Immature natural killer cell (primary cell): ENCODE measurements around the gene IL31RA. TPM values are rescaled to one million over a fixed set of nuclear protein-coding genes. Genes with fewer than 3 reads are reported as not detected.
"Not testable (repeated sequence)": the region's sequence is repeated elsewhere in the genome, so short reads cannot be mapped to it uniquely, and the experiment has no call there.

Experiments used
- DNase-seq, 3 donors: peaks; one replicate each; pipeline ENCODE4 v3.0.0; 2022; ENCODE audit warnings: mixed read lengths in 1 of 3
- H3K27ac Mint-ChIP-seq, 6 donors: one replicate each; pipeline ENCODE4 v1.8.0; 2020; ENCODE audit warnings: mixed read lengths in 6 of 6, mild to moderate bottlenecking in 5 of 6, inconsistent platforms in 4 of 6, moderate library complexity in 3 of 6
- H3K27me3 Mint-ChIP-seq, 3 donors: one replicate each; pipeline ENCODE4 v1.8.0; 2020 to 2021; ENCODE audit warnings: low read depth in 3 of 3, mild to moderate bottlenecking in 3 of 3, mixed read lengths in 3 of 3, moderate library complexity in 3 of 3, inconsistent platforms in 1 of 3
- H3K36me3 Mint-ChIP-seq, 3 donors: one replicate each; pipeline ENCODE4 v1.8.0; 2020; ENCODE audit warnings: mixed read lengths in 3 of 3, inconsistent platforms in 2 of 3, mild to moderate bottlenecking in 2 of 3
- H3K4me1 Mint-ChIP-seq, 2 donors: one replicate each; pipeline ENCODE4 v1.8.0; 2020; ENCODE audit warnings: inconsistent platforms in 2 of 2, mild to moderate bottlenecking in 2 of 2, mixed read lengths in 2 of 2, moderate library complexity in 1 of 2
- H3K4me3 Mint-ChIP-seq, 5 donors: one replicate each; pipeline ENCODE4 v1.8.0; 2020; ENCODE audit warnings: mild to moderate bottlenecking in 5 of 5, mixed read lengths in 5 of 5, inconsistent platforms in 3 of 5, moderate library complexity in 3 of 5
- H3K9me3 Mint-ChIP-seq, 6 donors: one replicate each; pipeline ENCODE4 v1.8.0; 2020; ENCODE audit warnings: mild to moderate bottlenecking in 6 of 6, mixed read lengths in 6 of 6, inconsistent platforms in 4 of 6, moderate library complexity in 3 of 6
- polyA plus RNA-seq, 3 donors: library from polyadenylated mRNA; unstranded; fragments of 300-500 nt; fragmentation: Illumina TruSeq; gene quantifications; one replicate each; pipeline ENCODE4 v1.2.3, GENCODE V29; 2021

Gene IL31RA
- polyA plus RNA-seq, 3 donors from 2014 or later = not detected

- peaks cover 7 to 10% of the 10 kb centered on the region in 2 donors for H3K4me1 Mint-ChIP-seq
- no peak overlapping the region for H3K27ac Mint-ChIP-seq
- peaks cover 0 to 3% (median 0%) of the 10 kb centered on the region in 3 donors for H3K36me3 Mint-ChIP-seq
- no peaks in the 10 kb centered on the region for H3K9me3 Mint-ChIP-seq
- no peak overlapping the region for H3K4me3 Mint-ChIP-seq
- no peak for DNase-seq
- H3K27me3 Mint-ChIP-seq = peaks cover 0 to 7% (median 6%) of the 10 kb centered on the region in 3 donors
Measured at GRCh38 chr5:55927861-55928655, 76.9 kb downstream of the IL31RA start.

GRCh38 chr5:55929020-55929799, 78.1 kb downstream of the IL31RA start:
- H3K36me3 Mint-ChIP-seq = no peaks in the 10 kb centered on the region
- no peak overlapping the region for H3K4me3 Mint-ChIP-seq
- H3K9me3 Mint-ChIP-seq = no peaks in the 10 kb centered on the region
- no peak for DNase-seq
- H3K4me1 Mint-ChIP-seq = no peaks in the 10 kb centered on the region
- no peak overlapping the region for H3K27ac Mint-ChIP-seq
- H3K27me3 Mint-ChIP-seq = peaks cover 0 to 5% (median 0%) of the 10 kb centered on the region in 3 donors

- Mint-ChIP-seq H3K27me3 (peaks cover 0 to 4% (median 0%) of the 10 kb centered on the region in 3 donors), H3K4me3 (no peak overlapping the region), H3K27ac (no peak overlapping the region), H3K36me3 (no peaks in the 10 kb centered on the region), H3K4me1 (no peaks in the 10 kb centered on the region), H3K9me3 (no peaks in the 10 kb centered on the region)
- no peak for DNase-seq
Measured at GRCh38 chr5:55932700-55933099, 81.5 kb downstream of the IL31RA start.

GRCh38 chr5:55933377-55934114, 82.4 kb downstream of the IL31RA start:
- Mint-ChIP-seq H3K27ac (no peak overlapping the region), H3K36me3 (no peaks in the 10 kb centered on the region), H3K4me1 (no peaks in the 10 kb centered on the region), H3K9me3 (no peaks in the 10 kb centered on the region), H3K4me3 (no peak overlapping the region), H3K27me3 (peaks cover 0 to 1% (median 0%) of the 10 kb centered on the region in 3 donors)
- DNase-seq = no peak

GRCh38 chr5:55934115-55934613, 83.0 kb downstream of the IL31RA start:
- Mint-ChIP-seq H3K4me1 (no peaks in the 10 kb centered on the region), H3K4me3 (no peak overlapping the region), H3K36me3 (peaks cover 0 to 6% (median 0%) of the 10 kb centered on the region in 3 donors), H3K27me3 (peaks cover 0 to 1% (median 0%) of the 10 kb centered on the region in 3 donors), H3K9me3 (no peaks in the 10 kb centered on the region), H3K27ac (no peak overlapping the region)
- DNase-seq = no peak

GRCh38 chr5:55934720-55935119, 83.6 kb downstream of the IL31RA start:
- Mint-ChIP-seq H3K27me3 (peaks cover 0 to 1% (median 0%) of the 10 kb centered on the region in 3 donors), H3K4me1 (no peaks in the 10 kb centered on the region), H3K27ac (no peak overlapping the region), H3K36me3 (peaks cover 0 to 7% (median 0%) of the 10 kb centered on the region in 3 donors), H3K9me3 (no peaks in the 10 kb centered on the region), H3K4me3 (no peak overlapping the region)
- no peak for DNase-seq

- H3K27ac Mint-ChIP-seq = no peak overlapping the region
- DNase-seq = no peak
- H3K4me3 Mint-ChIP-seq = no peak overlapping the region
- no peaks in the 10 kb centered on the region for H3K4me1 Mint-ChIP-seq
- H3K27me3 Mint-ChIP-seq = peaks cover 0 to 1% (median 0%) of the 10 kb centered on the region in 3 donors
- H3K36me3 Mint-ChIP-seq = peaks cover 0 to 7% (median 0%) of the 10 kb centered on the region in 3 donors
- H3K9me3 Mint-ChIP-seq = no peaks in the 10 kb centered on the region
Measured at GRCh38 chr5:55935371-55935770, 84.2 kb downstream of the IL31RA start.

GRCh38 chr5:55936100-55936693, 85.0 kb downstream of the IL31RA start:
- Mint-ChIP-seq H3K27ac (no peak overlapping the region), H3K36me3 (peaks cover 0 to 10% (median 0%) of the 10 kb centered on the region in 3 donors), H3K4me3 (no peak overlapping the region), H3K9me3 (no peaks in the 10 kb centered on the region), H3K27me3 (peaks cover 0 to 1% (median 0%) of the 10 kb centered on the region in 3 donors), H3K4me1 (no peaks in the 10 kb centered on the region)
- DNase-seq = peak; percentile 46 to 61 (median 58)

GRCh38 chr5:55937598-55937997, 86.4 kb downstream of the IL31RA start:
- H3K4me3 Mint-ChIP-seq, DNase-seq, H3K4me1 Mint-ChIP-seq, H3K9me3 Mint-ChIP-seq, H3K27ac Mint-ChIP-seq, H3K27me3 Mint-ChIP-seq: not testable (repeated sequence)
- H3K36me3 Mint-ChIP-seq = peaks cover 0 to 20% (median 2%) of the 10 kb centered on the region in 3 donors

- not testable (repeated sequence) for DNase-seq, H3K4me3 Mint-ChIP-seq, H3K27ac Mint-ChIP-seq, H3K9me3 Mint-ChIP-seq, H3K27me3 Mint-ChIP-seq, H3K4me1 Mint-ChIP-seq
- H3K36me3 Mint-ChIP-seq = peaks cover 10 to 36% (median 18%) of the 10 kb centered on the region in 3 donors
Measured at GRCh38 chr5:55941154-55941553, 90.0 kb downstream of the IL31RA start.

- no peaks in the 10 kb centered on the region for H3K9me3 Mint-ChIP-seq
- no peak for DNase-seq
- no peaks in the 10 kb centered on the region for H3K4me1 Mint-ChIP-seq
- no peak overlapping the region for H3K27ac Mint-ChIP-seq
- H3K4me3 Mint-ChIP-seq = no peak overlapping the region
- peaks cover 20 to 45% (median 25%) of the 10 kb centered on the region in 3 donors for H3K36me3 Mint-ChIP-seq
- H3K27me3 Mint-ChIP-seq = no peaks in the 10 kb centered on the region
Measured at GRCh38 chr5:55959208-55959607, 108.1 kb downstream of the IL31RA start.

GRCh38 chr5:55960779-55961178, 109.6 kb downstream of the IL31RA start:
- H3K9me3 Mint-ChIP-seq = no peaks in the 10 kb centered on the region
- H3K27me3 Mint-ChIP-seq = no peaks in the 10 kb centered on the region
- no peak overlapping the region for H3K27ac Mint-ChIP-seq
- no peak for DNase-seq
- no peaks in the 10 kb centered on the region for H3K4me1 Mint-ChIP-seq
- H3K4me3 Mint-ChIP-seq = no peak overlapping the region
- H3K36me3 Mint-ChIP-seq = peaks cover 20 to 34% (median 24%) of the 10 kb centered on the region in 3 donors

- Mint-ChIP-seq H3K27ac (no peak overlapping the region), H3K9me3 (no peaks in the 10 kb centered on the region), H3K4me3 (no peak overlapping the region), H3K27me3 (no peaks in the 10 kb centered on the region), H3K36me3 (peaks cover 7 to 20% (median 9%) of the 10 kb centered on the region in 3 donors), H3K4me1 (no peaks in the 10 kb centered on the region)
- DNase-seq = no peak
Measured at GRCh38 chr5:55965525-55965924, 114.4 kb downstream of the IL31RA start.
